HG03457 (cell line): ENCODE measurements around the gene HMOX2.

Experiments
- ATAC-seq: cut with Tn5 transposase; IDR thresholded peaks from one replicate; pipeline ENCODE4 v1.9.1; 2021; ENCODE audit warnings: moderate number of reproducible peaks; ENCODE audit not compliant: unreplicated experiment

The HMOX2 gene

GRCh38 chr16:4552541-4552940 lies 76.3 kb downstream of the HMOX2 start:
- ATAC-seq = no peak

- ATAC-seq = no peak
Measured at GRCh38 chr16:4556112-4556511, 79.9 kb downstream of the HMOX2 start, which contains the start of gene C16orf96. TSS of gene C16orf96 (plus strand) at chr16:4556340. CDS start at chr16:4556490, 150 bp downstream.

- ATAC-seq = no peak
Measured at GRCh38 chr16:4556580-4556979, 80.4 kb downstream of the HMOX2 start.

- ATAC-seq = no peak
Measured at GRCh38 chr16:4557973-4558372, 81.8 kb downstream of the HMOX2 start.
